ENCODE data around the gene ZNF354B.
"Not testable (repeated sequence)": the region's sequence is repeated elsewhere in the genome, so short reads cannot be mapped to it uniquely, and the experiment has no call there.

The ZNF354B gene

GRCh38 chr5:178854284-178854683, 5.5 kb upstream of the ZNF354B start:
- no peak for TF ChIP-seq CTCF (IDR thresholded peaks at IDR 0.05; ENCODE audit: borderline replicate concordance, insufficient read depth, low read depth, low read length)

GRCh38 chr5:178860615-178861014, 862 bp downstream of the ZNF354B start:
- not testable (repeated sequence) for H3K4me3 ChIP-seq (ENCODE audit: low read depth, low read length)

More at GRCh38 chr5:178854284-178854683, 5.5 kb upstream of the ZNF354B start:
- H3K4me3 ChIP-seq (ENCODE audit: low read depth, low read length) = no peak overlapping the region

- no peak for TF ChIP-seq CTCF (IDR thresholded peaks at IDR 0.05; ENCODE audit: borderline replicate concordance, insufficient read depth, low read depth, low read length)
Observed at GRCh38 chr5:178861627-178862026, 1.9 kb downstream of the ZNF354B start.

GRCh38 chr5:178866946-178867345, 7.2 kb downstream of the ZNF354B start:
- no peak overlapping the region for H3K4me3 ChIP-seq (ENCODE audit: low read depth, low read length)
- no peak for TF ChIP-seq CTCF (IDR thresholded peaks at IDR 0.05; ENCODE audit: borderline replicate concordance, insufficient read depth, low read depth, low read length)

More at GRCh38 chr5:178861627-178862026, 1.9 kb downstream of the ZNF354B start:
- H3K4me3 ChIP-seq (ENCODE audit: low read depth, low read length) = no peak overlapping the region

- H3K4me3 ChIP-seq (ENCODE audit: low read depth, low read length) = no peak overlapping the region
- TF ChIP-seq CTCF (IDR thresholded peaks at IDR 0.05; ENCODE audit: borderline replicate concordance, insufficient read depth, low read depth, low read length) = no peak
Observed at GRCh38 chr5:178869577-178869976, 9.8 kb downstream of the ZNF354B start.

- H3K4me3 ChIP-seq (ENCODE audit: low read depth, low read length) = no peak overlapping the region
- no peak for TF ChIP-seq CTCF (IDR thresholded peaks at IDR 0.05; ENCODE audit: borderline replicate concordance, insufficient read depth, low read depth, low read length)
Observed at GRCh38 chr5:178870411-178870810, 10.7 kb downstream of the ZNF354B start.

GRCh38 chr5:178872302-178872701, 12.5 kb downstream of the ZNF354B start:
- TF ChIP-seq CTCF (IDR thresholded peaks at IDR 0.05; ENCODE audit: borderline replicate concordance, insufficient read depth, low read depth, low read length) = no peak

GRCh38 chr5:178883115-178883694, 23.5 kb downstream of the ZNF354B start:
- not testable (repeated sequence) for H3K4me3 ChIP-seq (ENCODE audit: low read depth, low read length)

More at GRCh38 chr5:178872302-178872701, 12.5 kb downstream of the ZNF354B start:
- no peak overlapping the region for H3K4me3 ChIP-seq (ENCODE audit: low read depth, low read length)

Measured in GM12875 (cell line).